Cardiac muscle cell (in vitro differentiated cells and primary cell): Measurements from ENCODE around the gene RUFY2. TPM values are rescaled to one million over a fixed set of nuclear protein-coding genes. Genes with fewer than 3 reads are reported as not detected.

Experiments
- DNase-seq, 2 donors: peaks; one replicate each; pipeline versions ENCODE4 v3.0.0 to v3.0.0-alpha.2; 2010 to 2017; ENCODE audit warnings: low read depth in 1 of 2, low spot score in 1 of 2
- H3K27ac ChIP-seq: fragments of 200-600 bp; sonication (generic); 2 replicates; pipeline ENCODE4 v1.5.1; 2016
- H3K27me3 ChIP-seq: fragments of 200-600 bp; sonication (generic); 2 replicates; pipeline ENCODE4 v1.6.0; 2016; ENCODE audit warnings: control low read depth
- H3K36me3 ChIP-seq: fragments of 200-600 bp; sonication (generic); 2 replicates; pipeline ENCODE4 v1.5.1; 2016; ENCODE audit warnings: control low read depth
- H3K4me1 ChIP-seq: fragments of 200-600 bp; sonication (generic); 2 replicates; pipeline ENCODE4 v1.8.1; 2017; ENCODE audit warnings: low read depth, mild to moderate bottlenecking, mixed run types
- H3K4me3 ChIP-seq: fragments of 200-600 bp; sonication (generic); 2 replicates; pipeline ENCODE4 v1.5.1; 2016; ENCODE audit warnings: mild to moderate bottlenecking
- H3K9me3 ChIP-seq: fragments of 200-600 bp; sonication (generic); 2 replicates; pipeline ENCODE4 v1.5.1; 2017; ENCODE audit warnings: low read depth, mild to moderate bottlenecking, control low read depth
- CTCF ChIP-seq: IDR thresholded peaks from 2 replicates; pipeline ENCODE4 v1.5.1; 2012; ENCODE audit warnings: low read depth, mild to moderate bottlenecking, low read length
- polyA plus RNA-seq: library from polyadenylated mRNA; unstranded; fragments of >200 nt; fragmentation: Nextera tagmentation; extraction: Ambion mirVana; gene quantifications from 2 replicates; pipeline ENCODE4 v1.2.1, GENCODE V29; 2016
- total RNA-seq: library from RNA; depleted of rRNA; stranded (reverse); fragments of >200 nt; gene quantifications from 2 replicates; pipeline ENCODE4 v1.2.3, GENCODE V29; 2016

Gene RUFY2
- total and polyA plus RNA-seq, 2 experiments from 2014 or later = 10.2 to 12.1 TPM

- Histone ChIP-seq H3K9me3 (no peaks in the 10 kb centered on the region), H3K36me3 (peaks cover 21% of the 10 kb centered on the region), H3K27me3 (no peaks in the 10 kb centered on the region), H3K4me1 (peaks cover 37% of the 10 kb centered on the region), H3K4me3 (peak overlapping the region; percentile 82), H3K27ac (no peak overlapping the region)
- no peak for DNase-seq
- no peak for TF ChIP-seq CTCF
Observed at GRCh38 chr10:68334672-68335467, 72.2 kb downstream of the RUFY2 start.

GRCh38 chr10:68333440-68334431, 73.3 kb downstream of the RUFY2 start:
- Histone ChIP-seq H3K27ac (peak overlapping the region; percentile 95), H3K4me3 (peak overlapping the region; percentile 82), H3K27me3 (no peaks in the 10 kb centered on the region), H3K4me1 (peaks cover 37% of the 10 kb centered on the region), H3K36me3 (peaks cover 10% of the 10 kb centered on the region), H3K9me3 (no peaks in the 10 kb centered on the region)
- DNase-seq = no peak
- TF ChIP-seq CTCF = no peak

GRCh38 chr10:68333058-68333395, 74.0 kb downstream of the RUFY2 start:
- Histone ChIP-seq H3K4me1 (peaks cover 37% of the 10 kb centered on the region), H3K27ac (peak overlapping the region; percentile 95), H3K9me3 (no peaks in the 10 kb centered on the region), H3K27me3 (no peaks in the 10 kb centered on the region), H3K36me3 (peaks cover 3% of the 10 kb centered on the region), H3K4me3 (peak overlapping the region; percentile 82)
- no peak for TF ChIP-seq CTCF
- DNase-seq = no peak

GRCh38 chr10:68332259-68333057, 74.6 kb downstream of the RUFY2 start, which contains the start of gene PBLD:
TSS of gene PBLD (minus strand) at chr10:68332928. CDS start at chr10:68306844, 26,084 bp downstream.
- Histone ChIP-seq H3K36me3 (no peaks in the 10 kb centered on the region), H3K9me3 (no peaks in the 10 kb centered on the region), H3K27me3 (no peaks in the 10 kb centered on the region), H3K4me1 (peaks cover 36% of the 10 kb centered on the region), H3K27ac (peak within 1 kb of the TSS; percentile 95), H3K4me3 (peak within 1 kb of the TSS; percentile 82)
- TF ChIP-seq CTCF = peak; percentile 63
- peak; percentile 86 to 87 for DNase-seq
